DND-41 (cell line): Measurements from ENCODE around the gene GOLGA2.

Experiments used
- ATAC-seq: fragments of 200-7000 bp; cut with Tn5 transposase; 3 replicates; pipeline ENCODE4 v1.9.1; 2021; ENCODE audit warnings: low read depth; ENCODE audit not compliant: insufficient read depth
- DNase-seq: peaks from one replicate; pipeline ENCODE4 v3.0.0-alpha.2; 2020
- H2AFZ ChIP-seq: 2 replicates; pipeline ENCODE4 v1.6.0; 2012; ENCODE audit warnings: low read depth, low read length
- H3K27ac ChIP-seq: 2 replicates; pipeline ENCODE4 v1.5.1; 2012; ENCODE audit warnings: low read length, inconsistent platforms
- H3K27me3 ChIP-seq: fragments of 200-600 bp; sonication (generic); 2 replicates; pipeline ENCODE4 v1.6.0; 2012; ENCODE audit warnings: low read length, mild to moderate bottlenecking, inconsistent platforms; ENCODE audit not compliant: insufficient read depth, poor library complexity
- H3K36me3 ChIP-seq: 2 replicates; pipeline ENCODE4 v1.5.1; 2012; ENCODE audit warnings: low read length, inconsistent platforms; ENCODE audit not compliant: insufficient read depth
- H3K4me1 ChIP-seq: 2 replicates; pipeline ENCODE4 v1.5.1; 2012; ENCODE audit warnings: mild to moderate bottlenecking, low read length; ENCODE audit not compliant: insufficient read depth
- H3K4me2 ChIP-seq: 2 replicates; pipeline ENCODE4 v1.6.0; 2012; ENCODE audit warnings: mild to moderate bottlenecking, moderate library complexity, low read length, inconsistent platforms; ENCODE audit not compliant: insufficient read depth
- H3K4me3 ChIP-seq, 2 experiments: fragments of 200-600 bp in 1 of 2; shearing (Covaris generic) in 1 of 2; 2 replicates each; pipeline ENCODE4 v1.5.1; 2012 to 2016; ENCODE audit warnings: inconsistent platforms in 2 of 2, low read length in 2 of 2, mild to moderate bottlenecking in 2 of 2, low read depth in 1 of 2, moderate library complexity in 1 of 2
- H3K79me2 ChIP-seq: 2 replicates; pipeline ENCODE4 v1.6.0; 2012; ENCODE audit warnings: low read length, inconsistent platforms; ENCODE audit not compliant: insufficient read depth
- H3K9ac ChIP-seq: 2 replicates; pipeline ENCODE4 v1.6.0; 2012; ENCODE audit warnings: low read depth, mild to moderate bottlenecking, inconsistent platforms, low read length, moderate library complexity
- H3K9me3 ChIP-seq: 2 replicates; pipeline ENCODE4 v1.5.1; 2012; ENCODE audit warnings: low read length, moderate library complexity, mild to moderate bottlenecking, inconsistent platforms; ENCODE audit not compliant: insufficient read depth, severe bottlenecking
- H4K20me1 ChIP-seq: 2 replicates; pipeline ENCODE4 v1.6.0; 2012; ENCODE audit warnings: low read length; ENCODE audit not compliant: insufficient read depth
- CTCF ChIP-seq: IDR thresholded peaks from 2 replicates; pipeline ENCODE4 v1.5.1; 2012; ENCODE audit warnings: borderline replicate concordance, low read length, moderate library complexity, mild to moderate bottlenecking; ENCODE audit not compliant: poor library complexity, severe bottlenecking; ENCODE audit errors: extremely low read depth
- EZH2 ChIP-seq: IDR thresholded peaks from 3 replicates; pipeline ENCODE4 v1.6.1; 2012; ENCODE audit warnings: borderline replicate concordance, low read depth, mild to moderate bottlenecking, moderate library complexity, low read length, inconsistent platforms; ENCODE audit not compliant: severe bottlenecking

The GOLGA2 gene

GRCh38 chr9:128218518-128219389 lies 57.1 kb downstream of the GOLGA2 start:
- Histone ChIP-seq H4K20me1 (no peaks in the 10 kb centered on the region), H3K27ac (no peak overlapping the region), H3K4me3 (no peak overlapping the region)

GRCh38 chr9:128218172-128218517 lies 57.7 kb downstream of the GOLGA2 start:
- Histone ChIP-seq H3K27me3 (no peaks in the 10 kb centered on the region), H3K4me2 (no peak overlapping the region), H3K9ac (no peak overlapping the region), H3K9me3 (no peaks in the 10 kb centered on the region), H3K4me3 (no peak overlapping the region), H2AFZ (no peak overlapping the region), H3K79me2 (no peaks in the 10 kb centered on the region), H4K20me1 (no peaks in the 10 kb centered on the region), H3K36me3 (peaks cover 8% of the 10 kb centered on the region; the same call in 1 of the 2 replicates), H3K27ac (no peak overlapping the region), H3K4me1 (no peaks in the 10 kb centered on the region)
- no peak for DNase-seq
- ATAC-seq: no peak
- TF ChIP-seq CTCF: no peak
- no peak for TF ChIP-seq EZH2

More at GRCh38 chr9:128218518-128219389, 57.1 kb downstream of the GOLGA2 start:
- TF ChIP-seq EZH2 (no peak), CTCF (no peak)
- H3K27me3 ChIP-seq: no peaks in the 10 kb centered on the region
- no peaks in the 10 kb centered on the region for H3K9me3 ChIP-seq
- no peak overlapping the region for H2AFZ ChIP-seq
- peaks cover 8% of the 10 kb centered on the region; the same call in 1 of the 2 replicates for H3K36me3 ChIP-seq
- no peaks in the 10 kb centered on the region for H3K79me2 ChIP-seq
- peak; percentile 50 for DNase-seq
- no peak overlapping the region for H3K9ac ChIP-seq
- H3K4me1 ChIP-seq: no peaks in the 10 kb centered on the region
- H3K4me2 ChIP-seq: no peak overlapping the region
- peak; percentile 44; the same call in 1 of the 3 replicates for ATAC-seq

GRCh38 chr9:128216781-128217553 lies 58.8 kb downstream of the GOLGA2 start:
- Histone ChIP-seq H3K36me3 (peaks cover 8% of the 10 kb centered on the region; the same call in 1 of the 2 replicates), H4K20me1 (no peaks in the 10 kb centered on the region; the same call in 1 of the 2 replicates), H3K4me2 (no peak overlapping the region), H3K9ac (no peak overlapping the region), H3K4me3 (no peak overlapping the region), H3K4me1 (no peaks in the 10 kb centered on the region), H2AFZ (no peak overlapping the region), H3K27ac (no peak overlapping the region), H3K79me2 (no peaks in the 10 kb centered on the region), H3K27me3 (no peaks in the 10 kb centered on the region), H3K9me3 (no peaks in the 10 kb centered on the region)
- DNase-seq (no peak), ATAC-seq (no peak)
- TF ChIP-seq CTCF (no peak), EZH2 (no peak)
